HepG2 (cell line): ENCODE data around the gene ADGRG1. TPM values are rescaled to one million over a fixed set of nuclear protein-coding genes. Genes with fewer than 3 reads are reported as not detected.

ENCODE experiments used
- GFI1 ChIP-seq: sonication (generic); formaldehyde crosslinking; IDR thresholded peaks from 2 replicates; pipeline ENCODE4 v1.5.0; 2020; ENCODE audit warnings: missing genetic modification reagents, mild to moderate bottlenecking, borderline replicate concordance
- KAT8 ChIP-seq: IDR thresholded peaks from 2 replicates; pipeline ENCODE4 v1.6.1; 2016; ENCODE audit warnings: missing genetic modification reagents, missing compliant biosample characterization
- MXD1 ChIP-seq: sonication (generic); formaldehyde crosslinking; IDR thresholded peaks from 2 replicates; pipeline ENCODE4 v1.4.0; 2020; ENCODE audit warnings: mild to moderate bottlenecking, missing genetic modification reagents
- MYPOP ChIP-seq: sonication (generic); formaldehyde crosslinking; IDR thresholded peaks from 2 replicates; pipeline ENCODE4 v1.8.1; 2023; ENCODE audit warnings: mild to moderate bottlenecking, moderate library complexity, missing genetic modification reagents
- PITX1 ChIP-seq: sonication (generic); formaldehyde crosslinking; IDR thresholded peaks from 2 replicates; pipeline ENCODE4 v1.5.1; 2020; ENCODE audit warnings: mild to moderate bottlenecking, missing genetic modification reagents
- SNRNP70 ChIP-seq: fragments of 200-400 bp; formaldehyde crosslinking; IDR thresholded peaks from 2 replicates; pipeline ENCODE4 v1.6.1; 2017; ENCODE audit warnings: mild to moderate bottlenecking, low read depth, low read length, moderate library complexity
- TBP ChIP-seq: sonication (generic); formaldehyde crosslinking; IDR thresholded peaks from 2 replicates; pipeline ENCODE4 v1.5.0; 2020; ENCODE audit warnings: missing genetic modification reagents
- THAP8 ChIP-seq: sonication (generic); formaldehyde crosslinking; IDR thresholded peaks from 2 replicates; pipeline ENCODE4 v1.5.1; 2020; ENCODE audit warnings: missing genetic modification reagents, mild to moderate bottlenecking, borderline replicate concordance
- YEATS4 ChIP-seq: sonication (generic); formaldehyde crosslinking; IDR thresholded peaks from 2 replicates; pipeline ENCODE4 v1.4.0; 2020; ENCODE audit warnings: missing genetic modification reagents, borderline replicate concordance
- ZBTB2 ChIP-seq: sonication (generic); formaldehyde crosslinking; IDR thresholded peaks from 2 replicates; pipeline ENCODE4 v1.8.0; 2022; ENCODE audit warnings: low read depth, missing genetic modification reagents
- ZBTB7B ChIP-seq: sonication (generic); formaldehyde crosslinking; IDR thresholded peaks from 2 replicates; pipeline ENCODE4 v1.4.0; 2020; ENCODE audit warnings: missing genetic modification reagents
- ZFX ChIP-seq: sonication (generic); formaldehyde crosslinking; IDR thresholded peaks from 2 replicates; pipeline ENCODE4 v1.4.0; 2020; ENCODE audit warnings: mild to moderate bottlenecking, low read depth, missing genetic modification reagents, moderate library complexity
- ZNF20 ChIP-seq: sonication (generic); formaldehyde crosslinking; IDR thresholded peaks from 2 replicates; pipeline ENCODE4 v1.4.0; 2020; ENCODE audit warnings: mild to moderate bottlenecking, moderate library complexity, missing genetic modification reagents
- ZNF292 ChIP-seq: sonication (generic); formaldehyde crosslinking; IDR thresholded peaks from 2 replicates; pipeline ENCODE4 v1.8.1; 2022; ENCODE audit warnings: mild to moderate bottlenecking, low read depth, missing genetic modification reagents, borderline replicate concordance
- ZNF30 ChIP-seq: sonication (generic); formaldehyde crosslinking; IDR thresholded peaks from 2 replicates; pipeline ENCODE4 v1.5.0; 2020; ENCODE audit warnings: mild to moderate bottlenecking, missing genetic modification reagents
- ZNF407 ChIP-seq: sonication (generic); formaldehyde crosslinking; IDR thresholded peaks from one replicate; pipeline ENCODE4 v1.5.1; 2020; ENCODE audit warnings: mild to moderate bottlenecking, missing genetic modification reagents; ENCODE audit errors: not compliant biosample characterization
- polyA plus RNA-seq, 8 experiments: library from polyadenylated mRNA; depleted of rRNA in 3 of 8; stranded (reverse) in 7 of 8; unstranded in 1 of 8; fragments of >200 nt; fragmentation: Illumina TruSeq in 4 of 8; extraction: Trizol in 4 of 8; gene quantifications; 2 replicates each; pipeline versions ENCODE4 v1.2.1 to v1.2.3, GENCODE V29; 2011 to 2016; ENCODE audit warnings: low read depth in 4 of 8, missing spikeins in 1 of 8, mixed read lengths in 1 of 8; ENCODE audit not compliant: insufficient read depth in 1 of 8
- total RNA-seq, 5 experiments: library from RNA; depleted of rRNA; stranded (reverse); fragments of >200 nt; fragmentation: Illumina TruSeq; extraction: Trizol; gene quantifications; 2 replicates each; pipeline ENCODE4 v1.2.3, GENCODE V29; 2016; ENCODE audit warnings: low read depth in 1 of 5

The ADGRG1 gene
- total and polyA plus RNA-seq, 2 of the 13 experiments (the other 11 are each of a cell fraction or from before 2014, with no cell fraction given), result 2.7 to 5.9 TPM

GRCh38 chr16:57648581-57649442 is 20.4 kb downstream of the ADGRG1 start (continued):
- no peak for TF ChIP-seq ZBTB2 (CRISPR knock-in tag)
- no peak for TF ChIP-seq SNRNP70
- TF ChIP-seq KAT8 (CRISPR knock-in tag), result peak; percentile 67; the same call in 1 of the 2 replicates
- peak; percentile 83; the same call in 1 of the 2 replicates for TF ChIP-seq ZBTB7B (CRISPR knock-in tag)
- no peak for TF ChIP-seq YEATS4
- no peak for TF ChIP-seq ZNF30 (CRISPR knock-in tag)
- peak; percentile 74 for TF ChIP-seq ZFX (CRISPR knock-in tag)
- TF ChIP-seq ZNF20 (CRISPR knock-in tag), result no peak
- no peak for TF ChIP-seq MYPOP (CRISPR knock-in tag)
- TF ChIP-seq THAP8, result no peak
- no peak for TF ChIP-seq MXD1 (CRISPR knock-in tag)
- TF ChIP-seq ZNF292 (CRISPR knock-in tag), result no peak
- no peak for TF ChIP-seq ZNF407 (CRISPR knock-in tag)
- TF ChIP-seq PITX1, result peak; percentile 72; the same call in 1 of the 2 replicates
- no peak for TF ChIP-seq GFI1 (CRISPR knock-in tag)
- no peak for TF ChIP-seq TBP (CRISPR knock-in tag)
